B cell (primary cell): Measurements from ENCODE around the gene AEBP1. TPM values are rescaled to one million over a fixed set of nuclear protein-coding genes. Genes with fewer than 3 reads are reported as not detected.

ENCODE experiments used
- ATAC-seq: fragments of 200-7000 bp; cut with Tn5 transposase; one replicate; pipeline ENCODE4 v1.10.0; 2021; ENCODE audit warnings: low read depth, mild to moderate bottlenecking, moderate number of reproducible peaks, moderate library complexity
- CTCF ChIA-PET: fragments of 350-600 bp; sonication (Branson Sonifier 250); formaldehyde crosslinking; loops from one replicate; lab custom pipeline; 2021; ENCODE audit warnings: antibody characterized with exemption, inconsistent platforms; lab: Charles Lee
- POLR2A ChIA-PET: fragments of 350-600 bp; sonication (Branson Sonifier 250); formaldehyde crosslinking; loops from one replicate; lab custom pipeline; 2021; ENCODE audit warnings: antibody characterized with exemption; lab: Charles Lee
- DNase-seq: peaks from one replicate; pipeline ENCODE4 v3.0.0; 2013
- H2AFZ ChIP-seq: 2 replicates; pipeline ENCODE4 v1.6.1; 2012; ENCODE audit warnings: mild to moderate bottlenecking, low read depth, low read length; ENCODE audit not compliant: insufficient read depth, poor library complexity, severe bottlenecking
- H3K27ac ChIP-seq, 2 donors: 1 replicate in 1 of 2; 2 replicates in 1 of 2; pipeline ENCODE4 v1.5.1; 2012 to 2013; ENCODE audit warnings: low read length in 2 of 2, mild to moderate bottlenecking in 2 of 2, moderate library complexity in 1 of 2
- H3K27me3 ChIP-seq, 4 experiments: fragments of 200-600 bp in 1 of 4; sonication (generic) in 1 of 4; replicated peaks in 1 of 4; 1 replicate in 2 of 4; 2 replicates in 2 of 4; pipeline versions ENCODE4 v1.6.1 to v1.7.0; 2013 to 2016; ENCODE audit warnings: low read length in 3 of 4, mild to moderate bottlenecking in 2 of 4, mixed read lengths in 1 of 4, moderate library complexity in 1 of 4; ENCODE audit not compliant: insufficient read depth in 4 of 4, control insufficient read depth in 3 of 4; ENCODE audit errors: control extremely low read depth in 1 of 4
- H3K36me3 ChIP-seq, 2 experiments: replicated peaks in 1 of 2; 1 replicate in 1 of 2; 2 replicates in 1 of 2; pipeline versions ENCODE4 v1.6.1 to v1.7.1; 2013; ENCODE audit warnings: low read length in 1 of 2; ENCODE audit not compliant: insufficient read depth in 2 of 2, control insufficient read depth in 1 of 2; ENCODE audit errors: control extremely low read depth in 1 of 2, extremely low read depth in 1 of 2
- H3K4me1 ChIP-seq, 2 donors: fragments of 200-600 bp in 1 of 2; sonication (generic) in 1 of 2; 1 replicate in 1 of 2; 2 replicates in 1 of 2; pipeline versions ENCODE4 v1.5.1 to v1.6.1; 2013 to 2017; ENCODE audit warnings: low read length in 2 of 2; ENCODE audit not compliant: control insufficient read depth in 2 of 2, insufficient read depth in 2 of 2
- H3K4me2 ChIP-seq: replicated peaks from 2 replicates; pipeline ENCODE3; 2012; ENCODE audit warnings: mild to moderate bottlenecking, low read depth, low read length; ENCODE audit not compliant: poor library complexity, severe bottlenecking
- H3K4me3 ChIP-seq, 5 experiments: fragments of 200-600 bp in 1 of 5; sonication (generic) in 1 of 5; 1 replicate in 3 of 5; 2 replicates in 2 of 5; pipeline versions ENCODE4 v1.5.1 to v1.7.0; 2011 to 2016; ENCODE audit warnings: low read length in 4 of 5, mild to moderate bottlenecking in 4 of 5, low read depth in 2 of 5, control low read depth in 1 of 5, moderate library complexity in 1 of 5; ENCODE audit not compliant: insufficient read depth in 1 of 5; ENCODE audit errors: control extremely low read depth in 1 of 5, extremely low read depth in 1 of 5
- H3K79me2 ChIP-seq: fragments of 200-600 bp; sonication (generic); one replicate; pipeline ENCODE4 v1.6.0; 2016; ENCODE audit warnings: low read length; ENCODE audit not compliant: control insufficient read depth, insufficient read depth
- H3K9ac ChIP-seq: fragments of 200-600 bp; sonication (generic); 2 replicates; pipeline ENCODE4 v1.6.1; 2017; ENCODE audit warnings: mild to moderate bottlenecking, low read length, moderate library complexity
- H3K9me3 ChIP-seq, 3 donors: one replicate each; pipeline versions ENCODE4 v1.6.1 to v1.7.1; 2013; ENCODE audit warnings: low read length in 2 of 3; ENCODE audit not compliant: control insufficient read depth in 2 of 3, insufficient read depth in 1 of 3; ENCODE audit errors: control extremely low read depth in 1 of 3
- H4K20me1 ChIP-seq: 2 replicates; pipeline ENCODE4 v1.6.0; 2012; ENCODE audit warnings: mild to moderate bottlenecking, low read length; ENCODE audit not compliant: insufficient read depth, control insufficient read depth, poor library complexity, severe bottlenecking
- H3K27ac Mint-ChIP-seq: one replicate; pipeline ENCODE4 v1.8.0; 2021; ENCODE audit warnings: mixed read lengths
- H3K27me3 Mint-ChIP-seq: one replicate; pipeline ENCODE4 v1.8.0; 2021; ENCODE audit warnings: mixed read lengths
- H3K4me1 Mint-ChIP-seq: one replicate; pipeline ENCODE4 v1.8.0; 2021; ENCODE audit warnings: mixed read lengths
- H3K4me3 Mint-ChIP-seq: one replicate; pipeline ENCODE4 v1.8.0; 2021; ENCODE audit warnings: mixed read lengths
- H3K9me3 Mint-ChIP-seq: one replicate; pipeline ENCODE4 v1.8.0; 2022; ENCODE audit warnings: mixed read lengths; ENCODE audit not compliant: insufficient read depth
- EZH2 ChIP-seq: IDR thresholded peaks from 2 replicates; pipeline ENCODE4 v1.6.1; 2012; ENCODE audit warnings: borderline replicate concordance, low read depth, mild to moderate bottlenecking, moderate library complexity, low read length; ENCODE audit not compliant: insufficient read depth, poor library complexity, severe bottlenecking
- WGBS: methylation state at CpG from one replicate; pipeline ENCODE4 v1.1.5; 2013; ENCODE audit warnings: missing lambda C conversion rate; ENCODE audit not compliant: insufficient coverage; 5-methylcytosine and 5-hydroxymethylcytosine counted together
- intact Hi-C: fragments of 100-400 bp; cut with micrococcal nuclease; formaldehyde crosslinking; loops from one replicate; pipeline ENCODE4 v1.10.0; 2022
- polyA plus RNA-seq: library from polyadenylated mRNA; depleted of rRNA; stranded (reverse); fragments of >200 nt; gene quantifications from 2 replicates; pipeline ENCODE4 v1.2.3, GENCODE V29; 2012
- total RNA-seq, 2 donors: library from RNA; stranded (reverse); fragments of 120-200 nt in 1 of 2; gene quantifications; 1 replicate in 1 of 2; 2 replicates in 1 of 2; pipeline versions ENCODE4 v1.2.3 to v1.2.4, GENCODE V29; 2013 to 2022
- TF ChIP-seq, protein P1 (sequence below): fragments of 200-600 bp; IDR thresholded peaks from one replicate; pipeline ENCODE4 v1.8.0; 2022; ENCODE audit warnings: antibody characterized with exemption, mild to moderate bottlenecking

Gene AEBP1
- total and polyA plus RNA-seq, 2 donors (not counting 1 experiment from before 2014, with no cell fraction given), result 20.2 to 36.7 TPM

DNA sequence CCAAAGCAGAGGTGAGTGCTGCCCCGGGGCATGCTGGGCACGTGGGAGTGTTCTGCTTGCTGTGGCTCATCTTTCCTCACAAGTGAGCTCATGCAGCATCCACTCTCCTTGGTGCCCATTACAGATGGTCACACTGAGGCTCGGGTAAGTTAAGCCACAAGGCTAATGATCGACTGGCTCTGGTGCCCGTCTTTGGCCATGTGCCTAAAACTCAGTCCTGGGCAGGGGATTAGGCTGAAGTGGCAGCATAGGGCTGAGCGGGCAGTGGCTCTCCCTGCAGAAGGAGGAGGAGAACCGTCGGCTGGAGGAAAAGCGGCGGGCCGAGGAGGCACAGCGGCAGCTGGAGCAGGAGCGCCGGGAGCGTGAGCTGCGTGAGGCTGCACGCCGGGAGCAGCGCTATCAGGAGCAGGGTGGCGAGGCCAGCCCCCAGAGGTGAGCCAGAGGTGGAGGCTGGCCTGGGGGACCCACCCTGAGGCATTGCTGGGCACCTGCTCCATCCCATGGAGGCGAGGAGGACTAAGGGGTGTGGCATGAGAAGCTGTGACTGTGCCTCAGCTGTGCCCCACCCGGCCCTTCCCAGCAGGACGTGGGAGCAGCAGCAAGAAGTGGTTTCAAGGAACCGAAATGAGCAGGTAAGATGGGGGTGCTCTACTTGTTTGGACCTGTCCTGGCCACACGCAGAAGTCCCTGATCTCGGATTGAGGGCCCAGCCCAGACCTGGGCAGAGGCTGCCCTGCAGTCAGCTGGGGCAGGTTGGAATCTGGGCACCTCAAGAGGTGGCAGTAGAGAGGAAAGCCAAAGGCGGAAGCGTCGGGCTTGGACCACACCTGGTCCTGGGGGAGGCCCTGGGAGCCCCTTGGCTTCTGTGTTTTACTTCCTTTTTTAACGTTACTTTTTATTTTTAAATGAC lies 46.0 kb upstream of the AEBP1 start:
- H3K9me3 ChIP-seq, result peaks cover 0 to 4% (median 0%) of the 10 kb centered on the region in 3 donors
- H3K4me1 Mint-ChIP-seq, result peaks cover 74% of the 10 kb centered on the region
- WGBS, result 79% methylated on average over 25 of the region's 30 CpGs
- no peaks in the 10 kb centered on the region for H3K9me3 Mint-ChIP-seq
- TF ChIP-seq, protein P1, sequence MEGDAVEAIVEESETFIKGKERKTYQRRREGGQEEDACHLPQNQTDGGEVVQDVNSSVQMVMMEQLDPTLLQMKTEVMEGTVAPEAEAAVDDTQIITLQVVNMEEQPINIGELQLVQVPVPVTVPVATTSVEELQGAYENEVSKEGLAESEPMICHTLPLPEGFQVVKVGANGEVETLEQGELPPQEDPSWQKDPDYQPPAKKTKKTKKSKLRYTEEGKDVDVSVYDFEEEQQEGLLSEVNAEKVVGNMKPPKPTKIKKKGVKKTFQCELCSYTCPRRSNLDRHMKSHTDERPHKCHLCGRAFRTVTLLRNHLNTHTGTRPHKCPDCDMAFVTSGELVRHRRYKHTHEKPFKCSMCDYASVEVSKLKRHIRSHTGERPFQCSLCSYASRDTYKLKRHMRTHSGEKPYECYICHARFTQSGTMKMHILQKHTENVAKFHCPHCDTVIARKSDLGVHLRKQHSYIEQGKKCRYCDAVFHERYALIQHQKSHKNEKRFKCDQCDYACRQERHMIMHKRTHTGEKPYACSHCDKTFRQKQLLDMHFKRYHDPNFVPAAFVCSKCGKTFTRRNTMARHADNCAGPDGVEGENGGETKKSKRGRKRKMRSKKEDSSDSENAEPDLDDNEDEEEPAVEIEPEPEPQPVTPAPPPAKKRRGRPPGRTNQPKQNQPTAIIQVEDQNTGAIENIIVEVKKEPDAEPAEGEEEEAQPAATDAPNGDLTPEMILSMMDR, result peak; percentile 55
- no peak for TF ChIP-seq EZH2
- H3K27ac ChIP-seq, result peak overlapping the region; percentile 93 to 99
- H3K9ac ChIP-seq, result no peak overlapping the region
- peak overlapping the region; percentile 88 for H3K4me3 Mint-ChIP-seq
- ChIA-PET CTCF (interaction anchor here (1.2 to 3.0 kb wide), 6 partner anchors 11 to 38 kb away, joined by 3 to 17 read pairs (median 6); partner anchors contain the start of gene DBNL), POLR2A (interaction anchor here (1.1 to 1.8 kb wide), 4 partner anchors 10 to 21 kb away, joined by 4 to 18 read pairs (median 7); no protein-coding TSS in a partner anchor)
- no peaks in the 10 kb centered on the region for H3K27me3 ChIP-seq
- peaks cover 0 to 88% of the 10 kb centered on the region in 2 experiments for H3K36me3 ChIP-seq
- peaks cover 73 to 84% of the 10 kb centered on the region in 2 donors for H3K4me1 ChIP-seq
- intact Hi-C loops, result no loop called here
- peak overlapping the region in 1 of 5 experiments; percentile 15 for H3K4me3 ChIP-seq
- peak overlapping the region; percentile 100 for H3K27ac Mint-ChIP-seq
- no peak overlapping the region for H2AFZ ChIP-seq
- H3K4me2 ChIP-seq, result peak overlapping the region; percentile 64
- peak; percentile 55 for ATAC-seq
- peaks cover 72% of the 10 kb centered on the region for H3K79me2 ChIP-seq
- peak; percentile 82 for DNase-seq
- no peaks in the 10 kb centered on the region for H3K27me3 Mint-ChIP-seq
- peaks cover 12% of the 10 kb centered on the region for H4K20me1 ChIP-seq
